EH (cell line): ENCODE data around the gene SCGN.

Experiments
- DNase-seq: peaks from one replicate; pipeline ENCODE4 v3.0.0-alpha.2; 2015; ENCODE audit warnings: low read depth

SCGN gene

DNA sequence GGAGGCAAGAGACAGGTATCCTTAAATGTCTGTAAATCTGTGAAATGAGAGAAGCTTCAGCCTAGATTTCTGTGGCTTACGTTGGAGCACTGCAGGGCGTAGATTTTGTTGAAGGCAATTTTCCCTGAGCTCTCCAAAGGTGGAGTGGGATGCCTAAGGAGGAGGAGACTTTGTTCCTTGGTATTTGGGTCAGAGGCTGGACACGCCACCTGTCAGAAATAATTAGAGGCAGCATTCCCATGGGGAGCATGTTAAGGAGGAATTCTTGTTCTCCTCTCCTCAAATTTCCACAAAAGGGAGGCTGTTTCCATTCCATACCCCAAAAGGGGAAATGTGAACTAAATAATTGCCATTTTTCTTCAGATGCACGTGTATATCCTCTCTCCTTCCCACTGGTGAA is 11.1 kb upstream of the SCGN start:
- DNase-seq: no peak

- no peak for DNase-seq
Observed at GRCh38 chr6:25641377-25641776, 10.6 kb upstream of the SCGN start.

DNA sequence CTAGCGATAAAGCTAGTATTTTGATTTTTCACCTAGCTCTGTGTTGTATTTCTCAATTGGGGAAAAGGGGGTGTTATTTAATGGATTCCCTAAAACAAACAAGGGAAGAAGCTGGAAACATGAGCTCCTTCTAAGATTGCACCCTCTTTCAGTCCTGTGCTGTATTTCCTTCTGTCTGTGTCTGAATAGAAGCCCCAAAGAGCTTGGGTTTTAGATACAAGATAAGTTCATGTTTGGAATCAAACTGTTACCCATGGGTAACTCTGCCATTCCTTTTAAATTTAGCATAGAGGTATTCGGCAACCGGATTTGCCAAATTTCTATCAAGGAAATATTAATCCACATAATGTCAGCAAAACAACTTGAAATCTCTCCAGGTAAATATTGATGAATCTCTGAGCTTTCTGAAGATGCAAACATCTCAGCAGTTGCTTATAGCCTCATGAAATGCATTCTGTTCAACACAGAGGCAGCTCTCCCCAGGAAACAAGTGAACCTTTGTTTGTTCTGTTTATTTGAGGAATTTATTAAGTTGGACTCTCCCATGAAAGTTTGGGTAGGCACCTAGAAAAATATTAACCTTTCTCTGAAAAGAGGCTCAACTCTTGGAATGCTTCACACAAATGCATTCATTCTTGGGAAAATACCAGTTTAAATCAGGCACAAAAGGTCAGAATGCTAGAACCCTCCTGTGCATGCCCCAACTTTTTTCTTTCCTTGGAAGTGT is 9.9 kb upstream of the SCGN start:
- DNase-seq: no peak

DNA sequence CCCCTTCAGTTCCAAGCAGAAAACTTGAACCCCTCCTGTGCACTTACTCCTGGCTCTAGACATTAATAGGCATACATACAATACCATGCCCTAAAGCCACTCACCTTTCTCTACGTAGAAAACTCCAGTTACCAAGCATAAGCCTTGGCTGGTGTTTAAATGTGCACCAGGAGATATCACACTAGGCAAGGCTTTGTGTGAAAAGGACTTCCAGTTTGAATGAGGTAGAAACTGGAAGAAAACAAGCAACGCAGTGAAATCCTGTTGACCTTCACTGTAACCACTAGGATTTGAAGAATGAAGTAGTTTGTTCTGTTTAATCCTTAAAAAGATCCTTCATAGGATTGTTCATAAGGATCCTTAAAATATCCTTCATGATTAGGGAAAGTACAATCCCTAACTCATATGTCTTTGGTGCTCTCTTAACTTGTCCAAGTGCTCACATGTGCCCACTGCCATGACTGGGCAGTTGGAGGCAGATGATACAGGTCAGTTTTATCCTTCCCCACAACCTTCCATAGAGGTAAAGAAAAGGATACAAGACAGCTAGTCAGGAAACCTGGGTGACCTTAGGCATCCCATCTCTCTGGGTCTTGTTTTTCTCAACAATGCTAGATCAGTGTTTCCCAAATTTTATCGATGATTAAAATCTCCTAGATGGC is 9.2 kb upstream of the SCGN start:
- no peak for DNase-seq

- DNase-seq: no peak
Observed at GRCh38 chr6:25645916-25646315, 6.1 kb upstream of the SCGN start.

GRCh38 chr6:25649611-25650010 is 2.4 kb upstream of the SCGN start:
- no peak for DNase-seq

GRCh38 chr6:25655723-25656122 is 3.7 kb downstream of the SCGN start:
- no peak for DNase-seq

- DNase-seq: no peak
Observed at GRCh38 chr6:25659633-25660368, 7.8 kb downstream of the SCGN start.

DNA sequence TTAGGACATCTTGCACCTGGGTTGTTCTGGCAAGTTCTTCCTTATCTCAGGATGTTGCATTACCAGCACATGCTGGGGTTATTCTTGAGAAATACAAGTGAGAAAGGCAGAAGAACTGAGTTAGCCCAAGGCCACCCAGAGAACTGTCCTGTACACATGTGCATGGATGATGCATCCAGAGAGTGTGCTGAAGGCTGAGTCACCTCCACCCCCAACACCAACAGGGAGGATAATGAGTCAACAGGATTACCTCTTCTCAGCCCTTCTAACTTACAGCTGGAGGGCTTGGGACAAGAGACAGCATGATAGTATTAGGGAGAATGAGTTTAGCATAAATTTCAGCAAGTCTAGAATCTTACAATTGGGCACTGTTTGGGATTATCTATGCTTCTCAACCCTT is 8.5 kb downstream of the SCGN start:
- DNase-seq: peak; percentile 58

GRCh38 chr6:25661129-25661779 is 9.2 kb downstream of the SCGN start:
- DNase-seq: no peak

DNA sequence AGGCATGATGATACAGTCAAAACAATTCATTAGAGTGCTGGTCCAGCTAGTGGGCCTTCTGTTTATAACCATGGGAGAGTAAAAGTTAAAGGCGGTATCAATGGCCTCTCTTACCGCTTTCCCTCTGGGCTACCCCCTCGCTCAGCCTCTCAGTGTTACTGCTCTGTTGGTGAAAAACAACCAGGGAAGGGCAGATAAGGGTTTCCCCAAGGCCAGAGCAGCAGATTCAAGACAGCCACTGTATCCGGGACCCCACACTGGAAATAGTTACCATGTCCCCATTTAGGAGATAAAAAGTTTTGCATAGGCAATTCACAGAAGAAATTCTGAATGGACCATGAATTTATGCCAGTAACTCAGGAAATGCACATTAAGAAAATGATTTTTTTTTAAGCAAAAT is 13.4 kb downstream of the SCGN start:
- DNase-seq: no peak

DNA sequence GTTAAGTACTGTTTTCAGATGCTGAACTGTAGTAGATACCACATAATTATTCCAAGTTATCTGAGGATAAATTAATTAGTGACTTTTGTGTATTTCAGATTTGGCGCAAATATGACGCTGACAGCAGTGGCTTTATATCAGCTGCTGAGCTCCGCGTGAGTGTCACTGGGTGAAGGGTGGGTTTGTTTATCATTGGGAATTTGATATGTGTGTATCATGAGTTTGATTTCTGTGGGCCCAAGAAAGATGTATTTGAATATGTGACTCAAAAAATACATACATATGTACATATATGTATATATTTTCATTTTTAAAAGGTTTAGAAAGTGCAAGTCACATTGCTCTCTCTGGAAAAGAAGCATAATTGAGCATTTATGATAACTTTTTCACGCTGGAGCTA is 17.4 kb downstream of the SCGN start:
- DNase-seq: no peak

- DNase-seq: no peak
Observed at GRCh38 chr6:25670208-25670607, 18.2 kb downstream of the SCGN start.

DNA sequence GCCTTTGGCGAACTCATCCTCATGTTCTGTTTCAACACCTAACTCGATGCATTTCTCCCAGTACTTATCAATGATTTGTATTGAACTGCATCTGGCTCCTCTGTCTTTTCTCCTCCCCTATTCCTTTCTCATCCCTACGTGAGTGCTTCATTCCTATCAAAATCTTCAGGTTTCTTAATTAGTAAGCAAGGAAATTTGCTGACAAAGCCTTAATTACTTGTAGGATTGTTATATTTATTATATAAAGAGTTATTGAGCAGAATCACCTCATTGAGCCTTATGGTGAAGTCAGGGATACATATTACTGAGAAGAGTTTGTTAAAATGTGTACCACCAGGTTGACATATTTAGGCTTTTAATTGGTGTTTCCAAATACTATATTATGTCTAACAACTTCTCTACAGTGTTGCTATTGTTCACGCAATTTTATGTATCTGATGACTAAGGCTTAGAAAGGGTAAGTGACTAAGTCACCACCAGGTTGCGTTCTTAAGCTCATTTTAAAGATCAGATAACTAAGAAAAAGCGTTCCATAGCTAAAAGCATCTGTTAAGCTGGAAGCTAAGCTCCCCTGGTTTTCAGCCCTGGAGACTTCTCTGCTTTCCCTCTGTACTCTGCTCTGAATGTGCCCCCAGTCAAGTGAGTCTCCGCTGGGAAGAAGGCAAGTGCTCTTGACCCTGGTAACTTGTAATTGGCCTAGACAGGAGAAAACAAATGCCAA is 18.9 kb downstream of the SCGN start:
- no peak for DNase-seq

DNA sequence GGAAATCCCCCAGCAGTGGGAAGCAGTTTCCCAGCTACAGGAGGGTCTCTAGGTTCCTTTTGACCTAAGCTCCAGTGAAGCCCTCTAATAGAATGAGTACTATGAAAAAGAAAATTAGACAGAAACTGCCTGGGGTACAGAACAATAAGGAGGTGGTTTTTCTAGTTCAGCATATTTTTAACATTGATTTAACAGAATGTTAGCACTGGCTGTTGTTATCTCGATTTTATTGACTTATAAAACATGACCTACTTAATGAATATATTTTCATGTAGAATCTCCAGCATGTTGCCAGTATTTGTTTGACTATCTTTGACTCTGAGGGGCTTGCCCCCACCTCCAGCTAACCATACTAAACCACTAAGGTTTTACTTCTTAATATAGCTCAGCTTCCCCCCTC is 19.6 kb downstream of the SCGN start:
- DNase-seq: no peak

GRCh38 chr6:25675167-25675566 is 23.2 kb downstream of the SCGN start:
- DNase-seq: no peak

GRCh38 chr6:25676775-25677174 is 24.8 kb downstream of the SCGN start:
- DNase-seq: no peak

DNA sequence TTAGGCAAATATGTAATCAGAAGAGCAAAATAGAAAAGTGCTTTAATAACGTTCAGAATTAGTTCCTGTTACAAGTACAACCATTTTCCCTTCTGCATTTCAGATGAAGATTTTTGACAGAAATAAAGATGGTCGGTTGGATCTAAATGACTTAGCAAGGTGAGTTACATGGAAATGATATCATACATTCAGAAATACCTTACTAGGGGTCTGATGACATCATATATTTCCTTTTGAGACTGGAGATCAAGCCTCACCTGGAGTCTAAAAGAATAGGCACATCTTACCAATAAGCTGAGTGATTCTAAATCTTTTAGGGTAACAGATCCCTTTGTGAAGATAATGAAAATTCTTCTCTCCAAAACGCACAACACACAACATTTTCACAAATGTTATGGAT is 29.8 kb downstream of the SCGN start:
- DNase-seq: no peak

DNA sequence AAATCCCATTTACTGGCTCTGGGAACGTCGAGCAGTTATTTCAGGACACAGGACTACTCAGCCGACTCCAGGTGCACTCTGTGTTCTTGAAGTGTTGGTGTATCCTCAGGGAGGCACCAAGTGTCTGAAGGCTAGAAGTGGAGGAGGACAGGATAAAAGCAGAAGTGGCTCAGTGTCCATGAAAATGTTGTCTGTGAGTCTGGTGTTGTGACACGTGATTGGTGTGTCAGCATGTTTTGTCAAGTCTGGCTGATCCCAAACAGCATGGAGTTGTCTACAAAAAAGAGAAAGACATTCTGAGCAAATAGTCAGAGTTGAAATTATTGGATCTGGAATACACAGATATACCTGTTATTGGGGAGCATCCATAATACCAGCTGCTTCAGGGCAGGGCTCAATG is 30.3 kb downstream of the SCGN start:
- no peak for DNase-seq

- DNase-seq: no peak
Observed at GRCh38 chr6:25684565-25684964, 32.5 kb downstream of the SCGN start.

DNA sequence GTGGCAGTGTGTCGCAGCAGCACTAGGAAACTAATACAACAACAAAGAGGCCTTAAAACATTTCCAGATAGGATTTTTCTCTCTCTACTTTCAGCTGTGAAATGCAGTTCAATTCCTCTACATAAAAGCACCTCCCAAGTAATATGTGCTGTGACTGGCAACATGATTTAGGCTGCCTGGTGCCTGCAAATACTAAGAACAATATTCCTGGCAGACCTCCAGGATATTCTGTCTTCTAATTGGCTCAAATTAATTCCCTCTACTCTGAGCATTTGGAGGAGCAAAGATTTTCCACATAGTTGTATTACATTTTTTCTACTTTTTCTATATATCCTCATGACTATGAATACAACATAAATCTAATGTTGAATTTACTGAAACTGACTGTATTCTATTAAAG is 33.2 kb downstream of the SCGN start:
- no peak for DNase-seq

GRCh38 chr6:25685896-25686295 is 33.9 kb downstream of the SCGN start:
- no peak for DNase-seq
